Measurements from ENCODE around the gene TRAM2. TPM values are rescaled to one million over a fixed set of nuclear protein-coding genes. Genes with fewer than 3 reads are reported as not detected.

Gene TRAM2
- total RNA-seq, 1 experiment from 2014 or later = 21.3 TPM

DNA sequence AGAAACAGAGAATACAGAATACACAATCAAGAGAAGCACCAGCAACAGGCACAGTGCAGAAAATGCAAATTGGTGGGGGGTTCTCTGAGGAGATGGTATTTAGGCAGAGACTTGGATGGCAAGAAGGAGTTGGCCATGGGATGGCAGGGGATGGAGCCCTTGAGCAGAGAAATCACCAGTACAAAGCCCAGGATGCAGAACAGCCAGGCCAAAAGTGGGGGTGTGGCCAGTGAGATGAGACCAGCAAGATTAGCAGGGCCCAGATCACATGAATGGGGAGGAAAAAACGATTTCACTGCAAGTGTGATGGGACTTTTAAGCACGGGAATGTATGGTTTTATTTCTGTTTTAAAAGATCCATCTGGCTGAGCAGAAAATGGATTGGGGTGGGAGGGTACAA is 63.4 kb downstream of the TRAM2 start:
- no TSS peak for BruUV-seq (replicated peaks)
- Histone ChIP-seq H3K79me2 (ENCODE audit: insufficient read depth, low read length) (no peaks in the 10 kb centered on the region), H3K36me3 (ENCODE audit: control insufficient read depth in 1 of 2, insufficient read depth in 2 of 2, low read length in 2 of 2) (peaks cover 0 to 4% of the 10 kb centered on the region in 2 experiments; a peak in 1 of 4 replicates), H3K4me3 (replicated peaks in 1 of 2; ENCODE audit: low read depth in 1 of 2, low read length in 2 of 2) (no peak overlapping the region), H2AFZ (ENCODE audit: low read depth, low read length, poor library complexity, severe bottlenecking) (no peak overlapping the region), H3K27me3 (ENCODE audit: insufficient read depth, low read length) (no peaks in the 10 kb centered on the region), H3K27ac (ENCODE audit: low read depth, low read length) (no peak overlapping the region), H3K9ac (ENCODE audit: low read length) (no peak overlapping the region), H3K4me1 (ENCODE audit: control insufficient read depth in 1 of 2, insufficient read depth in 2 of 2, low read length in 2 of 2) (peaks cover 49 to 79% of the 10 kb centered on the region in 2 experiments), H4K20me1 (ENCODE audit: insufficient read depth) (no peaks in the 10 kb centered on the region), H3K9me3 (ENCODE audit: control insufficient read depth in 1 of 2, insufficient read depth in 1 of 2, low read depth in 1 of 2, low read length in 2 of 2) (no peaks in the 10 kb centered on the region), H3K4me2 (ENCODE audit: low read length) (no peak overlapping the region), H3K9me2 (ENCODE audit: insufficient read depth) (no peaks in the 10 kb centered on the region)
- intact Hi-C loops (cut with micrococcal nuclease) = loop anchor here (10.0 kb wide), 1 partner anchor 229 kb away; the partner anchor contains the start of gene MCM3
- DNase-seq (ENCODE audit: low read depth, low spot score) (no peak), ATAC-seq (no peak)
- RAD21 ChIA-PET (ENCODE audit: low non-redundant PET in 1 of 2, low total read pairs in 2 of 2, uncharacterized antibody in 2 of 2, unreplicated experiment in 2 of 2) = no interaction called here
- POLR2A ChIA-PET = no interaction called here
- no peak for TF ChIP-seq JUND (IDR thresholded peaks at IDR 0.05)
- no peak for TF ChIP-seq CBX3 (IDR thresholded peaks at IDR 0.05; ENCODE audit: low read depth)
- TF ChIP-seq POLR2AphosphoS5 (IDR thresholded peaks at IDR 0.05; ENCODE audit: low read depth, low read length) = no peak
- no peak for TF ChIP-seq MAX (IDR thresholded peaks at IDR 0.05)
- TF ChIP-seq POLR2A (IDR thresholded peaks at IDR 0.05; ENCODE audit: borderline replicate concordance, extremely low read depth, insufficient read depth, insufficient read length) = no peak
- no peak for TF ChIP-seq SIN3A (IDR thresholded peaks at IDR 0.05; ENCODE audit: low read depth)
- TF ChIP-seq, protein P1, sequence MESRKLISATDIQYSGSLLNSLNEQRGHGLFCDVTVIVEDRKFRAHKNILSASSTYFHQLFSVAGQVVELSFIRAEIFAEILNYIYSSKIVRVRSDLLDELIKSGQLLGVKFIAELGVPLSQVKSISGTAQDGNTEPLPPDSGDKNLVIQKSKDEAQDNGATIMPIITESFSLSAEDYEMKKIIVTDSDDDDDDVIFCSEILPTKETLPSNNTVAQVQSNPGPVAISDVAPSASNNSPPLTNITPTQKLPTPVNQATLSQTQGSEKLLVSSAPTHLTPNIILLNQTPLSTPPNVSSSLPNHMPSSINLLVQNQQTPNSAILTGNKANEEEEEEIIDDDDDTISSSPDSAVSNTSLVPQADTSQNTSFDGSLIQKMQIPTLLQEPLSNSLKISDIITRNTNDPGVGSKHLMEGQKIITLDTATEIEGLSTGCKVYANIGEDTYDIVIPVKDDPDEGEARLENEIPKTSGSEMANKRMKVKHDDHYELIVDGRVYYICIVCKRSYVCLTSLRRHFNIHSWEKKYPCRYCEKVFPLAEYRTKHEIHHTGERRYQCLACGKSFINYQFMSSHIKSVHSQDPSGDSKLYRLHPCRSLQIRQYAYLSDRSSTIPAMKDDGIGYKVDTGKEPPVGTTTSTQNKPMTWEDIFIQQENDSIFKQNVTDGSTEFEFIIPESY (IDR thresholded peaks at IDR 0.05; ENCODE audit: extremely low read depth, insufficient replicate concordance, low read length) = no peak
- no peak for TF ChIP-seq EZH2phosphoT487 (IDR thresholded peaks at IDR 0.05; ENCODE audit: borderline replicate concordance)
- TF ChIP-seq ZFX (IDR thresholded peaks at IDR 0.05) = no peak
- TF ChIP-seq CEBPB (IDR thresholded peaks at IDR 0.05; ENCODE audit: low read depth) = no peak
- CTCF ChIA-PET = no interaction called here
